NT2/D1 (cell line): ENCODE results near the gene STPG2.

ENCODE experiments used
- SUZ12 ChIP-seq: IDR thresholded peaks from 2 replicates; pipeline ENCODE4 v1.6.1; 2011; ENCODE audit not compliant: insufficient read length, insufficient read depth; ENCODE audit errors: extremely low read depth
- YY1 ChIP-seq: IDR thresholded peaks from 2 replicates; pipeline ENCODE4 v1.6.1; 2011; ENCODE audit not compliant: insufficient read length, insufficient read depth
- ZNF274 ChIP-seq: IDR thresholded peaks from 2 replicates; pipeline ENCODE4 v1.6.1; 2011; ENCODE audit warnings: mild to moderate bottlenecking, low read depth, low read length

DNA sequence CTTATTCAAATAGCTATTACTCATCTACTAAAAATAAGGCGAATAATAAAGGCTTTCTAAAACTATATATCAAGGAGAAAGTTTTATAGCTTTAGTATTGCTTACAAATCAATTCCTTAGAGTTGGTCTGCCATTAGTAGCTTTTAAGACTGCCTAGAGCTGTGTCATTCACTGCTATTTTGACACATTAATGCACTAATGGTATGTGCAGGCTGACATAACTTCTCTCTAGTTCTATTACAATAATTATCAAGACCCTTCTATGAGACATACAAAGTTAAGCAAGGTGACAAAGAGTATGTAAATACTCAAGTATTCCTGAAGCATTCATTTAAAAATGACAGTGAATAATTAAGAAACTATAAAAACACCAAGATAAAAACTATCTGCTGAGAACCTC is 625.3 kb downstream of the STPG2 start:
- TF ChIP-seq YY1 (no peak), ZNF274 (no peak), SUZ12 (no peak)
